HEK293T (cell line): ENCODE measurements around the gene MOSMO.

ENCODE experiments used
- CTCF ChIA-PET: fragments of 350-600 bp; formaldehyde crosslinking; extraction: SDS; loops from one replicate; lab custom pipeline; 2021; ENCODE audit warnings: antibody characterized with exemption, inconsistent platforms; lab: Yijun Ruan, JAX
- POLR2A ChIA-PET: fragments of 350-600 bp; formaldehyde crosslinking; extraction: SDS; loops from one replicate; lab custom pipeline; 2020; ENCODE audit warnings: antibody characterized with exemption, inconsistent platforms; lab: Yijun Ruan, JAX
- DNase-seq: peaks from one replicate; pipeline ENCODE4 v3.0.0; 2012; ENCODE audit warnings: mixed read lengths; ENCODE audit errors: extremely low spot score
- ARNT ChIP-seq: fragments of 450-650 bp; IDR thresholded peaks from 2 replicates; pipeline ENCODE4 v1.6.1; 2017; ENCODE audit warnings: mild to moderate bottlenecking
- BHLHE40 ChIP-seq: fragments of 450-650 bp; IDR thresholded peaks from 2 replicates; pipeline ENCODE4 v1.6.1; 2016; ENCODE audit warnings: mild to moderate bottlenecking, moderate library complexity, borderline replicate concordance
- CTBP1 ChIP-seq: fragments of 450-650 bp; IDR thresholded peaks from 2 replicates; pipeline ENCODE4 v1.6.1; 2016; ENCODE audit warnings: borderline replicate concordance
- ELF4 ChIP-seq: fragments of 450-650 bp; IDR thresholded peaks from 2 replicates; pipeline ENCODE4 v1.6.1; 2017; ENCODE audit warnings: antibody characterized with exemption
- FOXA1 ChIP-seq: fragments of 450-650 bp; IDR thresholded peaks from 2 replicates; pipeline ENCODE4 v1.6.1; 2016; ENCODE audit warnings: mild to moderate bottlenecking
- FOXK2 ChIP-seq: fragments of 450-650 bp; IDR thresholded peaks from 2 replicates; pipeline ENCODE4 v1.6.1; 2016; ENCODE audit warnings: mild to moderate bottlenecking
- FOXM1 ChIP-seq: fragments of 450-650 bp; IDR thresholded peaks from 2 replicates; pipeline ENCODE4 v1.6.1; 2017; ENCODE audit warnings: mild to moderate bottlenecking, borderline replicate concordance
- HDGF ChIP-seq: fragments of 450-650 bp; IDR thresholded peaks from 2 replicates; pipeline ENCODE4 v1.6.1; 2017; ENCODE audit warnings: antibody characterized with exemption, borderline replicate concordance
- L3MBTL2 ChIP-seq: fragments of 450-650 bp; conservative IDR thresholded peaks from 2 replicates; pipeline ENCODE4 v1.6.1; 2016; ENCODE audit warnings: mild to moderate bottlenecking
- LEF1 ChIP-seq: fragments of 450-650 bp; IDR thresholded peaks from 2 replicates; pipeline ENCODE4 v1.6.1; 2017; ENCODE audit warnings: mild to moderate bottlenecking, borderline replicate concordance
- NFRKB ChIP-seq: fragments of 450-650 bp; IDR thresholded peaks from 2 replicates; pipeline ENCODE4 v1.6.1; 2016; ENCODE audit warnings: mild to moderate bottlenecking, moderate library complexity
- PKNOX1 ChIP-seq: fragments of 450-650 bp; IDR thresholded peaks from 2 replicates; pipeline ENCODE4 v1.6.1; 2016
- SP1 ChIP-seq: fragments of 450-650 bp; IDR thresholded peaks from 2 replicates; pipeline ENCODE4 v1.6.1; 2017
- SUZ12 ChIP-seq: fragments of 450-650 bp; IDR thresholded peaks from 2 replicates; pipeline ENCODE4 v1.6.1; 2016; ENCODE audit warnings: mild to moderate bottlenecking
- TARDBP ChIP-seq: fragments of 450-650 bp; IDR thresholded peaks from 2 replicates; pipeline ENCODE4 v1.6.1; 2016
- ZNF384 ChIP-seq: fragments of 450-650 bp; IDR thresholded peaks from 2 replicates; pipeline ENCODE4 v1.6.1; 2016

MOSMO gene

GRCh38 chr16:22054847-22055590, 47.1 kb downstream of the MOSMO start:
- DNase-seq = no peak

GRCh38 chr16:22055881-22056280, 48.0 kb downstream of the MOSMO start:
- TF ChIP-seq NFRKB = no peak
- no peak for TF ChIP-seq HDGF
- TF ChIP-seq LEF1 = no peak
- no peak for TF ChIP-seq CTBP1
- no peak for TF ChIP-seq FOXM1
- no peak for TF ChIP-seq SP1
- TF ChIP-seq ZNF384 = no peak
- TF ChIP-seq FOXA1 = no peak
- TF ChIP-seq ELF4 = no peak
- TF ChIP-seq BHLHE40 = no peak
- TF ChIP-seq L3MBTL2 = no peak
- peak; percentile 50 for DNase-seq
- ChIA-PET CTCF (interaction anchor here (0.8 to 2.4 kb wide), 7 partner anchors 9 to 133 kb away, joined by 3 to 11 read pairs (median 3); no protein-coding TSS in a partner anchor), POLR2A (interaction anchor here (1.5 to 1.6 kb wide), 2 partner anchors 9 to 48 kb away, joined by 3 read pairs; partner anchors contain the start of gene MOSMO)

More at GRCh38 chr16:22054847-22055590, 47.1 kb downstream of the MOSMO start:
- ChIA-PET CTCF (interaction anchor here (0.8 to 2.4 kb wide), 6 partner anchors 9 to 129 kb away, joined by 3 to 11 read pairs (median 3); no protein-coding TSS in a partner anchor), POLR2A (interaction anchor here (1.5 to 1.6 kb wide), 2 partner anchors 9 to 48 kb away, joined by 3 read pairs; partner anchors contain the start of gene MOSMO)
- TF ChIP-seq ELF4 = no peak
- TF ChIP-seq FOXK2 = no peak
- no peak for TF ChIP-seq LEF1
- no peak for TF ChIP-seq FOXM1
- TF ChIP-seq ZNF384 = no peak
- no peak for TF ChIP-seq FOXA1

GRCh38 chr16:22063888-22064467, 56.1 kb downstream of the MOSMO start:
- TF ChIP-seq CTBP1 (no peak), ZNF384 (no peak), ELF4 (no peak), PKNOX1 (no peak), FOXA1 (no peak)
- ChIA-PET POLR2A (interaction anchor here (1.4 kb wide), 1 partner anchor 9 kb away, joined by 3 read pairs; no protein-coding TSS in a partner anchor), CTCF (interaction anchor here (1.7 kb wide), 1 partner anchor 14 kb away, joined by 11 read pairs; no protein-coding TSS in a partner anchor)
- DNase-seq = no peak

- POLR2A ChIA-PET = interaction anchor here (1.4 kb wide), 1 partner anchor 10 kb away, joined by 3 read pairs; no protein-coding TSS in a partner anchor
- CTCF ChIA-PET = interaction anchor here (0.5 to 1.7 kb wide), 4 partner anchors 12 to 65 kb away, joined by 3 to 11 read pairs (median 4); partner anchors contain the start of gene MOSMO
- DNase-seq = no peak
Measured at GRCh38 chr16:22065252-22065651, 57.3 kb downstream of the MOSMO start.

GRCh38 chr16:22070361-22071330, 62.7 kb downstream of the MOSMO start:
- no peak for TF ChIP-seq ARNT
- TF ChIP-seq FOXK2 = no peak
- TF ChIP-seq NFRKB = no peak
- no peak for TF ChIP-seq TARDBP
- TF ChIP-seq ZNF384 = no peak
- TF ChIP-seq PKNOX1 = no peak
- TF ChIP-seq HDGF = no peak
- no peak for TF ChIP-seq FOXA1
- no peak for TF ChIP-seq CTBP1
- no peak for TF ChIP-seq SP1
- no peak for TF ChIP-seq ELF4
- no peak for TF ChIP-seq FOXM1
- no peak for TF ChIP-seq SUZ12
- no peak for TF ChIP-seq LEF1
- no peak for TF ChIP-seq BHLHE40
- no peak for TF ChIP-seq L3MBTL2
- ChIA-PET CTCF (no interaction called here), POLR2A (interaction anchor here (0.6 to 1.4 kb wide), 3 partner anchors 62 to 79 kb away, joined by 3 to 6 read pairs (median 3); no protein-coding TSS in a partner anchor)
- DNase-seq = no peak

More at GRCh38 chr16:22065252-22065651, 57.3 kb downstream of the MOSMO start:
- TF ChIP-seq HDGF = no peak
- no peak for TF ChIP-seq BHLHE40

- TF ChIP-seq FOXA1 (no peak), NFRKB (no peak), TARDBP (no peak), SUZ12 (no peak), LEF1 (no peak), CTBP1 (no peak), BHLHE40 (no peak), FOXM1 (no peak), ELF4 (no peak), PKNOX1 (no peak), HDGF (no peak), FOXK2 (no peak), ARNT (no peak), ZNF384 (no peak), SP1 (no peak), L3MBTL2 (no peak)
- no peak for DNase-seq
- POLR2A ChIA-PET = interaction anchor here (0.6 to 1.4 kb wide), 3 partner anchors 63 to 77 kb away, joined by 3 to 6 read pairs (median 3); no protein-coding TSS in a partner anchor
- CTCF ChIA-PET = interaction anchor here (0.8 to 1.4 kb wide), 4 partner anchors 16 to 117 kb away, joined by 3 read pairs; no protein-coding TSS in a partner anchor
Measured at GRCh38 chr16:22071331-22071910, 63.5 kb downstream of the MOSMO start.
